PFSK-1 (cell line): ENCODE data around the gene DAAM1.

Experiments used
- FOXP2 ChIP-seq: optimal IDR thresholded peaks from 2 replicates; pipeline ENCODE3; 2011; ENCODE audit warnings: borderline replicate concordance, control low read depth, inconsistent platforms; ENCODE audit not compliant: insufficient read depth; ENCODE audit errors: extremely low read length, extremely low read depth
- POLR2AphosphoS5 ChIP-seq: IDR thresholded peaks from 2 replicates; pipeline ENCODE4 v1.6.1; 2012; ENCODE audit warnings: low read depth, mild to moderate bottlenecking, control low read depth, low read length, moderate library complexity
- SIN3A ChIP-seq: IDR thresholded peaks from 2 replicates; pipeline ENCODE4 v1.6.1; 2012; ENCODE audit warnings: mild to moderate bottlenecking, low read length, moderate library complexity, borderline replicate concordance; ENCODE audit not compliant: insufficient read depth
- TAF1 ChIP-seq: IDR thresholded peaks from 2 replicates; pipeline ENCODE4 v1.6.1; 2012; ENCODE audit warnings: low read length, control low read depth, borderline replicate concordance; ENCODE audit not compliant: insufficient read depth
- TF ChIP-seq, protein P1 (sequence below), 2 experiments: IDR thresholded peaks; 2 replicates each; pipeline versions ENCODE4 v1.6.1 to v1.8.0; 2011 to 2012; ENCODE audit warnings: low read depth in 2 of 2, low read length in 2 of 2, control low read depth in 1 of 2, inconsistent platforms in 1 of 2, mild to moderate bottlenecking in 1 of 2, moderate library complexity in 1 of 2; ENCODE audit not compliant: insufficient read depth in 1 of 2

DAAM1 gene

GRCh38 chr14:59275668-59276067 lies 87.2 kb downstream of the DAAM1 start:
- no peak for TF ChIP-seq POLR2AphosphoS5
- TF ChIP-seq SIN3A: no peak
- no peak for TF ChIP-seq FOXP2
- TF ChIP-seq, protein P1, sequence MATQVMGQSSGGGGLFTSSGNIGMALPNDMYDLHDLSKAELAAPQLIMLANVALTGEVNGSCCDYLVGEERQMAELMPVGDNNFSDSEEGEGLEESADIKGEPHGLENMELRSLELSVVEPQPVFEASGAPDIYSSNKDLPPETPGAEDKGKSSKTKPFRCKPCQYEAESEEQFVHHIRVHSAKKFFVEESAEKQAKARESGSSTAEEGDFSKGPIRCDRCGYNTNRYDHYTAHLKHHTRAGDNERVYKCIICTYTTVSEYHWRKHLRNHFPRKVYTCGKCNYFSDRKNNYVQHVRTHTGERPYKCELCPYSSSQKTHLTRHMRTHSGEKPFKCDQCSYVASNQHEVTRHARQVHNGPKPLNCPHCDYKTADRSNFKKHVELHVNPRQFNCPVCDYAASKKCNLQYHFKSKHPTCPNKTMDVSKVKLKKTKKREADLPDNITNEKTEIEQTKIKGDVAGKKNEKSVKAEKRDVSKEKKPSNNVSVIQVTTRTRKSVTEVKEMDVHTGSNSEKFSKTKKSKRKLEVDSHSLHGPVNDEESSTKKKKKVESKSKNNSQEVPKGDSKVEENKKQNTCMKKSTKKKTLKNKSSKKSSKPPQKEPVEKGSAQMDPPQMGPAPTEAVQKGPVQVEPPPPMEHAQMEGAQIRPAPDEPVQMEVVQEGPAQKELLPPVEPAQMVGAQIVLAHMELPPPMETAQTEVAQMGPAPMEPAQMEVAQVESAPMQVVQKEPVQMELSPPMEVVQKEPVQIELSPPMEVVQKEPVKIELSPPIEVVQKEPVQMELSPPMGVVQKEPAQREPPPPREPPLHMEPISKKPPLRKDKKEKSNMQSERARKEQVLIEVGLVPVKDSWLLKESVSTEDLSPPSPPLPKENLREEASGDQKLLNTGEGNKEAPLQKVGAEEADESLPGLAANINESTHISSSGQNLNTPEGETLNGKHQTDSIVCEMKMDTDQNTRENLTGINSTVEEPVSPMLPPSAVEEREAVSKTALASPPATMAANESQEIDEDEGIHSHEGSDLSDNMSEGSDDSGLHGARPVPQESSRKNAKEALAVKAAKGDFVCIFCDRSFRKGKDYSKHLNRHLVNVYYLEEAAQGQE (IDR thresholded peaks at IDR 0.05; ENCODE audit: insufficient read depth in 1 of 2, low read depth in 2 of 2, low read length in 2 of 2): no peak
- TF ChIP-seq TAF1: no peak

DNA sequence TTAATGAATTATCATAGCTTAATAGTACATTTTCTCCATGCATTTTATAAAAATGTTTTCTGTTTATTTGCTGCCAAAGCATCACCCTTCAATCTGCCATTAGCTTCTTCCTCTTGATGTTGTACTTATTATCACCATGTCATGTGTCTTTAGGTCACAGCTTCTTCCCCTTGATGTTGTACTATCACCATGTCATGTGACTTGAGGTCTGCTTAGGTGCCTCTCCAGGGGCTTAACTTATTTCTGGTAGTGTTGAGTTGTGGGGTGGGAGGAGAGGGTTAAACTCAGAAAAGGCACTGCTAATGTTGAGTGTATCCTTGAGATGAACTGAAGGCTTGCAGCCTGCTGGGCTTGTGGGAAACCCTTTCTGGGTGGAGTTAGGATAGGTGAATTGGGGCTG lies 87.8 kb downstream of the DAAM1 start:
- TF ChIP-seq POLR2AphosphoS5: no peak
- TF ChIP-seq, protein P1 (IDR thresholded peaks at IDR 0.05; ENCODE audit: insufficient read depth in 1 of 2, low read depth in 2 of 2, low read length in 2 of 2): no peak
- TF ChIP-seq TAF1: no peak
- no peak for TF ChIP-seq SIN3A
- TF ChIP-seq FOXP2: no peak

- TF ChIP-seq SIN3A (no peak), POLR2AphosphoS5 (no peak), FOXP2 (no peak), TAF1 (no peak)
- TF ChIP-seq, protein P1 (IDR thresholded peaks at IDR 0.05; ENCODE audit: insufficient read depth in 1 of 2, low read depth in 2 of 2, low read length in 2 of 2): no peak
These were observed 89.2 kb downstream of the DAAM1 start for GRCh38 chr14:59277659-59278058.

- TF ChIP-seq TAF1: no peak
- TF ChIP-seq, protein P1 (IDR thresholded peaks at IDR 0.05; ENCODE audit: insufficient read depth in 1 of 2, low read depth in 2 of 2, low read length in 2 of 2): no peak
- no peak for TF ChIP-seq POLR2AphosphoS5
- TF ChIP-seq SIN3A: no peak
- TF ChIP-seq FOXP2: no peak
These were observed 89.6 kb downstream of the DAAM1 start for GRCh38 chr14:59278111-59278510.

- TF ChIP-seq SIN3A: no peak
- TF ChIP-seq, protein P1 (IDR thresholded peaks at IDR 0.05; ENCODE audit: insufficient read depth in 1 of 2, low read depth in 2 of 2, low read length in 2 of 2): no peak
- TF ChIP-seq TAF1: no peak
- no peak for TF ChIP-seq FOXP2
- TF ChIP-seq POLR2AphosphoS5: no peak
These were observed 92.5 kb downstream of the DAAM1 start for GRCh38 chr14:59280961-59281360.
